ENCODE data around the gene PCDH9.

DNA sequence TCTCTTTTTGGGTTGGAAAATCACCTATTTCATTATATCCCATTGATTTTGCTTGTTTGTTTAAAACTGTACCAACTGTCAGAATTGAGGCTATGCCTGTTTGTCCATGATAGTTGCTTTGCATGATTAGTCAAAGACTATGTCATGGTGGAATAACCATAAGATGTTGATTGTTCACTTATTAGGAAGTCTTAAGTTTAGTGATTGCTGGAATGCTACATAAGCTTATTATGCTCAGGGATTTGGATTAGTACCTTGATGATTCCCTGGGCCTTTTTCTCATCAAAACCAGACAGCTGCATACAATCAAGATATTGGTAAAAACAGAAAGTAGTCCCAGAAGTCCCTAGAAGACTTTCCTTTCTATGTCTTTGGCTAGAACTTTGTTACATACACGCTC is 954.7 kb downstream of the PCDH9 start:
- TF ChIP-seq, protein P1, sequence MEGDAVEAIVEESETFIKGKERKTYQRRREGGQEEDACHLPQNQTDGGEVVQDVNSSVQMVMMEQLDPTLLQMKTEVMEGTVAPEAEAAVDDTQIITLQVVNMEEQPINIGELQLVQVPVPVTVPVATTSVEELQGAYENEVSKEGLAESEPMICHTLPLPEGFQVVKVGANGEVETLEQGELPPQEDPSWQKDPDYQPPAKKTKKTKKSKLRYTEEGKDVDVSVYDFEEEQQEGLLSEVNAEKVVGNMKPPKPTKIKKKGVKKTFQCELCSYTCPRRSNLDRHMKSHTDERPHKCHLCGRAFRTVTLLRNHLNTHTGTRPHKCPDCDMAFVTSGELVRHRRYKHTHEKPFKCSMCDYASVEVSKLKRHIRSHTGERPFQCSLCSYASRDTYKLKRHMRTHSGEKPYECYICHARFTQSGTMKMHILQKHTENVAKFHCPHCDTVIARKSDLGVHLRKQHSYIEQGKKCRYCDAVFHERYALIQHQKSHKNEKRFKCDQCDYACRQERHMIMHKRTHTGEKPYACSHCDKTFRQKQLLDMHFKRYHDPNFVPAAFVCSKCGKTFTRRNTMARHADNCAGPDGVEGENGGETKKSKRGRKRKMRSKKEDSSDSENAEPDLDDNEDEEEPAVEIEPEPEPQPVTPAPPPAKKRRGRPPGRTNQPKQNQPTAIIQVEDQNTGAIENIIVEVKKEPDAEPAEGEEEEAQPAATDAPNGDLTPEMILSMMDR (conservative IDR thresholded peaks at IDR 0.05; ENCODE audit: low read length) = no peak
- TF ChIP-seq EZH2phosphoT487 (IDR thresholded peaks at IDR 0.05; ENCODE audit: borderline replicate concordance) = no peak

All from Loucy (cell line).